Kidney (tissue), 14 donors: ENCODE measurements around the gene WWC2. TPM values are rescaled to one million over a fixed set of nuclear protein-coding genes. Genes with fewer than 3 reads are reported as not detected.

Experiments used
- DNase-seq, 5 donors: peaks; one replicate each; pipeline ENCODE4 v3.0.0-alpha.2; 2013 to 2020
- FAIRE-seq: peaks from 2 replicates; lab custom pipeline; 2012; peaks lifted over from hg19 to GRCh38; lab: Jason Lieb, UNC
- H3K27ac ChIP-seq, 2 donors: one replicate each; pipeline ENCODE4 v1.7.0; 2013; ENCODE audit warnings: low read depth in 2 of 2, low read length in 2 of 2, inconsistent platforms in 1 of 2
- H3K27me3 ChIP-seq: one replicate; pipeline ENCODE4 v1.7.1; 2013; ENCODE audit warnings: low read length, inconsistent platforms; ENCODE audit not compliant: control insufficient read depth, insufficient read depth
- H3K36me3 ChIP-seq, 3 donors: one replicate each; pipeline versions ENCODE4 v1.7.0 to v1.7.1; 2013; ENCODE audit warnings: low read length in 3 of 3, control low read depth in 1 of 3, inconsistent platforms in 1 of 3; ENCODE audit not compliant: insufficient read depth in 3 of 3, control insufficient read depth in 2 of 3
- H3K4me1 ChIP-seq, 3 donors: one replicate each; pipeline versions ENCODE4 v1.7.0 to v1.7.1; 2013; ENCODE audit warnings: low read length in 3 of 3, inconsistent platforms in 1 of 3, low read depth in 1 of 3; ENCODE audit not compliant: control insufficient read depth in 2 of 3, insufficient read depth in 2 of 3
- H3K4me3 ChIP-seq, 3 donors: one replicate each; pipeline versions ENCODE4 v1.7.0 to v1.8.1; 2013; ENCODE audit warnings: low read length in 3 of 3, control low read depth in 1 of 3, inconsistent platforms in 1 of 3
- H3K9ac ChIP-seq, 3 donors: one replicate each; pipeline versions ENCODE4 v1.7.0 to v1.7.1; 2013; ENCODE audit warnings: low read length in 3 of 3, control low read depth in 1 of 3, inconsistent platforms in 1 of 3
- H3K9me3 ChIP-seq, 3 donors: one replicate each; pipeline versions ENCODE4 v1.7.0 to v1.7.1; 2013; ENCODE audit warnings: low read length in 3 of 3, control low read depth in 1 of 3, inconsistent platforms in 1 of 3; ENCODE audit not compliant: control insufficient read depth in 2 of 3, insufficient read depth in 1 of 3
- CTCF ChIP-seq: IDR thresholded peaks from 3 replicates; pipeline ENCODE4 v1.5.1; 2012; ENCODE audit warnings: mild to moderate bottlenecking, moderate library complexity, borderline replicate concordance; ENCODE audit not compliant: insufficient read depth; ENCODE audit errors: extremely low read depth
- intact Hi-C: fragments of 100-400 bp; cut with DNase I; formaldehyde crosslinking; loops from one replicate; pipeline ENCODE4 v1.11.1; 2022
- polyA plus RNA-seq: library from polyadenylated mRNA; stranded (reverse); fragments of 350-450 nt; fragmentation: Illumina TruSeq; extraction: RNeasy Lipid Tissue Mini Kit (QIAGEN cat#74804); gene quantifications from one replicate; pipeline ENCODE4 v1.2.3, GENCODE V29; 2014; ENCODE audit warnings: low read depth, low replicate concordance; ENCODE audit not compliant: insufficient read depth
- total RNA-seq: library from RNA; stranded (reverse); fragmentation: NEBNext Ultra II Directional; extraction: Animal tissue kit (Norgen Biotek cat#: 25700); gene quantifications from one replicate; pipeline ENCODE4 v1.2.1, GENCODE V29; 2021
- donor health status: control.
- donor health status: control.
- donor health status: control.
- donor health status: control.
- donor health status: control.
- donor health status: DM: yes; HTN: yes; CAD: no.
- donor health status: Normal renal cell carcinoma (clear cell type).

WWC2 gene
- total and polyA plus RNA-seq, 2 donors from 2014 or later, result 10.1 to 59.6 TPM

GRCh38 chr4:183059797-183060196 is 39.3 kb upstream of the WWC2 start:
- DNase-seq (no peak), FAIRE-seq (no peak)
- Histone ChIP-seq H3K4me1 (no peaks in the 10 kb centered on the region), H3K27me3 (no peaks in the 10 kb centered on the region), H3K36me3 (no peaks in the 10 kb centered on the region), H3K9ac (no peak overlapping the region), H3K4me3 (no peak overlapping the region), H3K27ac (no peak overlapping the region), H3K9me3 (no peaks in the 10 kb centered on the region)
- intact Hi-C loops, result loop anchor here (10.0 kb wide), 1 partner anchor 125 kb away; no protein-coding TSS in a partner anchor
- no peak for TF ChIP-seq CTCF

- no peak overlapping the region for H3K4me3 ChIP-seq
- no peaks in the 10 kb centered on the region for H3K27me3 ChIP-seq
- H3K36me3 ChIP-seq, result no peaks in the 10 kb centered on the region
- TF ChIP-seq CTCF, result no peak
- no peak for FAIRE-seq
- no peak overlapping the region for H3K9ac ChIP-seq
- peaks cover 0 to 6% (median 0%) of the 10 kb centered on the region in 3 donors for H3K9me3 ChIP-seq
- H3K4me1 ChIP-seq, result no peaks in the 10 kb centered on the region
- H3K27ac ChIP-seq, result no peak overlapping the region
- DNase-seq, result no peak
- intact Hi-C loops, result loop anchor here (10.0 kb wide), 1 partner anchor 134 kb away; no protein-coding TSS in a partner anchor
Observed at GRCh38 chr4:183068502-183068901, 30.6 kb upstream of the WWC2 start.

GRCh38 chr4:183071222-183071621 is 27.8 kb upstream of the WWC2 start:
- Histone ChIP-seq H3K9me3 (peaks cover 0 to 6% (median 0%) of the 10 kb centered on the region in 3 donors), H3K27me3 (no peaks in the 10 kb centered on the region), H3K9ac (no peak overlapping the region), H3K36me3 (no peaks in the 10 kb centered on the region), H3K27ac (no peak overlapping the region), H3K4me1 (no peaks in the 10 kb centered on the region), H3K4me3 (no peak overlapping the region)
- no peak for TF ChIP-seq CTCF
- intact Hi-C loops, result loop anchor here (5.0 kb wide), 1 partner anchor 186 kb away; no protein-coding TSS in a partner anchor
- DNase-seq, result no peak
- no peak for FAIRE-seq

- Histone ChIP-seq H3K4me1 (no peaks in the 10 kb centered on the region), H3K4me3 (no peak overlapping the region), H3K9me3 (peaks cover 0 to 6% (median 0%) of the 10 kb centered on the region in 3 donors), H3K9ac (no peak overlapping the region), H3K27me3 (no peaks in the 10 kb centered on the region), H3K27ac (no peak overlapping the region), H3K36me3 (no peaks in the 10 kb centered on the region)
- TF ChIP-seq CTCF, result no peak
- FAIRE-seq, result no peak
- no peak for DNase-seq
- intact Hi-C loops, result loop anchor here (5.0 kb wide), 1 partner anchor 185 kb away; no protein-coding TSS in a partner anchor
Observed at GRCh38 chr4:183072176-183072575, 26.9 kb upstream of the WWC2 start.
